CD14-positive monocyte (primary cell): ENCODE data around the gene HOXA13. TPM values are rescaled to one million over a fixed set of nuclear protein-coding genes. Genes with fewer than 3 reads are reported as not detected.
A peak's percentile ranks its signal among the peaks of the same experiment; 100 is the strongest.

ENCODE experiments used
- DNase-seq, 3 donors: peaks; one replicate each; pipeline ENCODE4 v3.0.0-alpha.2; 2011 to 2022
- H2AFZ ChIP-seq: 2 replicates; pipeline ENCODE4 v1.6.0; 2012; ENCODE audit warnings: mild to moderate bottlenecking, low read depth, low read length, inconsistent platforms; ENCODE audit not compliant: insufficient read depth, poor library complexity, severe bottlenecking
- H3K27ac ChIP-seq, 2 donors: 1 replicate in 1 of 2; 2 replicates in 1 of 2; pipeline ENCODE4 v1.5.1; 2012 to 2013; ENCODE audit warnings: low read length in 2 of 2, control low read depth in 1 of 2, inconsistent platforms in 1 of 2, low read depth in 1 of 2, mild to moderate bottlenecking in 1 of 2
- H3K27me3 ChIP-seq, 2 donors: one replicate each; pipeline versions ENCODE4 v1.6.0 to v1.6.1; 2011 to 2013; ENCODE audit warnings: low read length in 2 of 2; ENCODE audit not compliant: control insufficient read depth in 2 of 2, insufficient read depth in 2 of 2
- H3K36me3 ChIP-seq, 2 donors: replicated peaks in 1 of 2; 1 replicate in 1 of 2; 2 replicates in 1 of 2; pipeline versions ENCODE4 v1.5.1 to v1.6.1; 2012 to 2013; ENCODE audit warnings: low read length in 2 of 2, control low read depth in 1 of 2, inconsistent platforms in 1 of 2, mild to moderate bottlenecking in 1 of 2; ENCODE audit not compliant: insufficient read depth in 2 of 2, control insufficient read depth in 1 of 2
- H3K4me1 ChIP-seq, 2 donors: 1 replicate in 1 of 2; 2 replicates in 1 of 2; pipeline versions ENCODE4 v1.5.1 to v1.6.1; 2012 to 2013; ENCODE audit warnings: low read length in 2 of 2, control low read depth in 1 of 2, inconsistent platforms in 1 of 2, mild to moderate bottlenecking in 1 of 2, moderate library complexity in 1 of 2; ENCODE audit not compliant: insufficient read depth in 2 of 2, control insufficient read depth in 1 of 2
- H3K4me2 ChIP-seq: replicated peaks from 2 replicates; pipeline ENCODE3; 2012; ENCODE audit warnings: low read length, moderate library complexity, mild to moderate bottlenecking; ENCODE audit not compliant: poor library complexity, severe bottlenecking; ENCODE audit errors: extremely low read depth
- H3K4me3 ChIP-seq, 3 experiments: fragments of 200-600 bp in 1 of 3; sonication (generic) in 1 of 3; replicated peaks in 1 of 3; 1 replicate in 2 of 3; 2 replicates in 1 of 3; pipeline ENCODE4 v1.5.1; 2011 to 2013; ENCODE audit warnings: low read length in 3 of 3, mild to moderate bottlenecking in 3 of 3, control low read depth in 2 of 3, low read depth in 2 of 3, inconsistent platforms in 1 of 3, moderate library complexity in 1 of 3
- H3K79me2 ChIP-seq: 2 replicates; pipeline ENCODE4 v1.6.0; 2012; ENCODE audit warnings: mild to moderate bottlenecking, control low read depth, inconsistent platforms, low read length, moderate library complexity; ENCODE audit not compliant: insufficient read depth
- H3K9ac ChIP-seq: 2 replicates; pipeline ENCODE4 v1.6.0; 2017; ENCODE audit warnings: low read length, mild to moderate bottlenecking; ENCODE audit not compliant: insufficient read depth, poor library complexity, severe bottlenecking
- H3K9me3 ChIP-seq, 2 donors: replicated peaks in 1 of 2; 1 replicate in 1 of 2; 2 replicates in 1 of 2; pipeline versions ENCODE4 v1.5.1 to v1.6.1; 2012 to 2013; ENCODE audit warnings: low read length in 2 of 2, control low read depth in 1 of 2; ENCODE audit not compliant: control insufficient read depth in 1 of 2, insufficient read depth in 1 of 2
- H4K20me1 ChIP-seq: 2 replicates; pipeline ENCODE4 v1.6.0; 2012; ENCODE audit warnings: mild to moderate bottlenecking, low read length, control low read depth, moderate library complexity; ENCODE audit not compliant: insufficient read depth
- H3K27ac Mint-ChIP-seq, 7 donors: one replicate each; pipeline ENCODE4 v1.8.0; 2020; ENCODE audit warnings: mild to moderate bottlenecking in 7 of 7, mixed read lengths in 7 of 7, moderate library complexity in 6 of 7, inconsistent platforms in 2 of 7
- H3K27me3 Mint-ChIP-seq, 3 donors: one replicate each; pipeline ENCODE4 v1.8.0; 2021 to 2022; ENCODE audit warnings: low read depth in 3 of 3, mild to moderate bottlenecking in 3 of 3, mixed read lengths in 3 of 3, moderate library complexity in 3 of 3, inconsistent platforms in 1 of 3
- H3K36me3 Mint-ChIP-seq, 2 donors: one replicate each; pipeline ENCODE4 v1.8.0; 2020; ENCODE audit warnings: mixed read lengths in 2 of 2, inconsistent platforms in 1 of 2, mild to moderate bottlenecking in 1 of 2
- H3K4me1 Mint-ChIP-seq: one replicate; pipeline ENCODE4 v1.8.0; 2020; ENCODE audit warnings: mild to moderate bottlenecking, mixed read lengths
- H3K4me3 Mint-ChIP-seq, 2 donors: one replicate each; pipeline ENCODE4 v1.8.0; 2020; ENCODE audit warnings: mild to moderate bottlenecking in 2 of 2, mixed read lengths in 2 of 2, moderate library complexity in 1 of 2
- H3K9me3 Mint-ChIP-seq, 7 donors: one replicate each; pipeline ENCODE4 v1.8.0; 2020 to 2022; ENCODE audit warnings: mixed read lengths in 7 of 7, mild to moderate bottlenecking in 6 of 7, moderate library complexity in 6 of 7, inconsistent platforms in 2 of 7
- WGBS: methylation state at CpG from one replicate; pipeline ENCODE4 v1.1.5; 2013; ENCODE audit warnings: missing lambda C conversion rate; ENCODE audit not compliant: insufficient coverage; 5-methylcytosine and 5-hydroxymethylcytosine counted together
- intact Hi-C, 2 donors: fragments of 100-400 bp; cut with micrococcal nuclease; formaldehyde crosslinking; loops; one replicate each; pipeline versions ENCODE4 v1.15.0 to v1.15.1; 2023
- polyA plus RNA-seq, 3 donors: library from polyadenylated mRNA; depleted of rRNA in 1 of 3; unstranded in 2 of 3; stranded (reverse) in 1 of 3; fragments of 300-500 nt in 2 of 3; fragments of >200 nt in 1 of 3; fragmentation: Illumina TruSeq in 2 of 3; gene quantifications; 1 replicate in 2 of 3; 2 replicates in 1 of 3; pipeline ENCODE4 v1.2.3, GENCODE V29; 2012 to 2021
- TF ChIP-seq, protein P1 (sequence below): fragments of 200-600 bp; IDR thresholded peaks from one replicate; pipeline ENCODE4 v1.8.0; 2022; ENCODE audit warnings: antibody characterized with exemption, mild to moderate bottlenecking

Gene HOXA13
- polyA plus RNA-seq, 3 donors, result not detected

DNA sequence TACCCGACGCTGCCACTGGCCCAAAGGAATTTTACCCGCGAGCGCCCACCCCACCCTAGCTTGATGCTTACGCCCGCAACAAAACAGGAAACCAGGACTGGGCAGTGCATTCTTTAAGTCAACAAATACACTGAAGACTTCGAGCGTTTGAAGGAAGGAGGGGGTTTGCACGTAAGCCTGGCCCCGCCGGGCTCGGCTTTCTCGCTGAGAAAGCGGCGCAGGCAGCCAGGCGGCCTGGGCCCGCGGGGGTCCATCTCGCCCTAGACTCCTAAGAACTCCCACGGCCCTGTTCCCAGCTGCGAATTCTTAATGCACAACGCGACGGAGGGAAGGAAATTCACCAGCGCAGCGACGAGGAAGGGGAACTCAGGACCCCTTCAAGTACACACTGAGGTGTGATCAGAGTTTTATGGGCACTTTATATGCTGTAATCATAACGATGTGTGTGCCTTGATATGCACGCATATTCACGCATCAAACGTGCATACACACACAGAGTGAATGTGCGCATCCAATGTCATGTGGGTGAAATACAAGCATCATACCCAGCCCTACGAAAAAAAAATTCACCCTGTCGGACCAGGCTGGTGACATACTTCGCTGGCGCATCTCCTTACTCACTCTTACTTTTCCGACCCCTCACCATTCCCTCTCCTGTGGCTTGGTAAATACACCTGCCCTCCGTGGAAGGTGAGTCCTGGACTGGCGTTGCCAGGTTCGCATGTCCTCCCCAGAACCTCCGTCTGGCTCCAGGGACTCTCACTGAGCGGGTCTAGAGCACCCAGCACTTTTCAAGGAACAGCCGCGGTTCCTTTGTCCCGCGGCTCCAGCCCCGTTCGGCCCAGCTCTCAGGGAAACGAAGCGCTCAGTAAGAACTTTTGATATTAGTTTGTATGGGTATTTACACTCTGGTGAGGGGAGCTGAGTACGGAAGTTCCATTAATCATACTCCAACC lies 5.7 kb upstream of the HOXA13 start:
- H3K4me3 Mint-ChIP-seq, result peak overlapping the region; percentile 16 to 89
- intact Hi-C loops, result loop anchor here (5.0 to 10.0 kb wide), 2 partner anchors 367 to 889 kb away; no protein-coding TSS in a partner anchor
- H3K4me3 ChIP-seq, result peak overlapping the region in 1 of 3 experiments; percentile 13

DNA sequence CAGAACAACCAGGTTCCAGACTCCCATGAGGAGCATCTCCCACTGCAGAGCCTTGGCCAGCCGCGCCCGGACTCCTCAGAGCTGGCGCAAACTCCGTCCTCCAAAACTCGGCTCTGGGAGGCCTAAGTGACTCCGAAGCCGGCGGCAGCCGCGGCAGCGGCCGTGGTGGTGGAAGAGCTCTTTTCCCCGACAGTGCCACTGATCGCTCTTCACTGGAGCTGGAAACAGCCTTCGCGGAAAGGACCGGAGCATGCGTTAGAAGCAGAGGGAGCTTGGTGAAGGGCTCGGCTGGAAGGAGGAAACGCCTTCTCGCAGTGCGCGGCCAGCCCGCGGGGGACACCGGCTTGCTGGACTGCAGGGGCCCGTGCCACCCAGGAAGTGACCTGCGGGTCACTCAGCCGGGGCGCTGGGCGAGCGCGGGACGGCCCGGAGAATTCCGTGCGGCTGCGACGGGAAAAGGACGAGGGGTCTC lies 5.0 kb upstream of the HOXA13 start:
- WGBS, result 5% methylated on average over 41 of the region's 41 CpGs
- TF ChIP-seq, protein P1, sequence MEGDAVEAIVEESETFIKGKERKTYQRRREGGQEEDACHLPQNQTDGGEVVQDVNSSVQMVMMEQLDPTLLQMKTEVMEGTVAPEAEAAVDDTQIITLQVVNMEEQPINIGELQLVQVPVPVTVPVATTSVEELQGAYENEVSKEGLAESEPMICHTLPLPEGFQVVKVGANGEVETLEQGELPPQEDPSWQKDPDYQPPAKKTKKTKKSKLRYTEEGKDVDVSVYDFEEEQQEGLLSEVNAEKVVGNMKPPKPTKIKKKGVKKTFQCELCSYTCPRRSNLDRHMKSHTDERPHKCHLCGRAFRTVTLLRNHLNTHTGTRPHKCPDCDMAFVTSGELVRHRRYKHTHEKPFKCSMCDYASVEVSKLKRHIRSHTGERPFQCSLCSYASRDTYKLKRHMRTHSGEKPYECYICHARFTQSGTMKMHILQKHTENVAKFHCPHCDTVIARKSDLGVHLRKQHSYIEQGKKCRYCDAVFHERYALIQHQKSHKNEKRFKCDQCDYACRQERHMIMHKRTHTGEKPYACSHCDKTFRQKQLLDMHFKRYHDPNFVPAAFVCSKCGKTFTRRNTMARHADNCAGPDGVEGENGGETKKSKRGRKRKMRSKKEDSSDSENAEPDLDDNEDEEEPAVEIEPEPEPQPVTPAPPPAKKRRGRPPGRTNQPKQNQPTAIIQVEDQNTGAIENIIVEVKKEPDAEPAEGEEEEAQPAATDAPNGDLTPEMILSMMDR, result no peak

More for the DNA sequence above, 5.7 kb upstream of the HOXA13 start:
- Histone ChIP-seq H4K20me1 (no peaks in the 10 kb centered on the region), H3K27me3 (peaks cover 95 to 100% of the 10 kb centered on the region in 2 donors), H3K79me2 (no peaks in the 10 kb centered on the region), H3K9ac (no peak overlapping the region), H3K9me3 (peaks cover under 1 to 32% of the 10 kb centered on the region in 2 donors), H3K4me2 (peak overlapping the region; percentile 35), H3K4me1 (peaks cover 32 to 33% of the 10 kb centered on the region in 2 donors), H3K27ac (no peak overlapping the region), H3K36me3 (no peaks in the 10 kb centered on the region), H2AFZ (no peak overlapping the region)
- TF ChIP-seq, protein P1, result no peak
- peaks cover 99 to 100% (median 100%) of the 10 kb centered on the region in 3 donors for H3K27me3 Mint-ChIP-seq
- H3K4me1 Mint-ChIP-seq, result peaks cover 47% of the 10 kb centered on the region
- DNase-seq, result peak in 1 of 3 donors; percentile 27
- H3K27ac Mint-ChIP-seq, result no peak overlapping the region
- WGBS, result 9% methylated on average over 27 of the region's 52 CpGs
- H3K9me3 Mint-ChIP-seq, result peaks cover 0 to 45% (median 21%) of the 10 kb centered on the region in 7 donors
- peaks cover 7 to 20% of the 10 kb centered on the region in 2 donors for H3K36me3 Mint-ChIP-seq

More for the DNA sequence above, 5.0 kb upstream of the HOXA13 start:
- Histone ChIP-seq H3K27me3 (peaks cover 93 to 99% of the 10 kb centered on the region in 2 donors), H4K20me1 (no peaks in the 10 kb centered on the region), H3K4me3 (peak overlapping the region in 1 of 3 experiments; percentile 13), H3K9me3 (peaks cover 0 to 33% of the 10 kb centered on the region in 2 donors), H2AFZ (no peak overlapping the region), H3K4me1 (peaks cover 34 to 37% of the 10 kb centered on the region in 2 donors), H3K36me3 (no peaks in the 10 kb centered on the region), H3K27ac (no peak overlapping the region), H3K79me2 (no peaks in the 10 kb centered on the region), H3K9ac (no peak overlapping the region), H3K4me2 (peak overlapping the region; percentile 35)
- no peak overlapping the region for H3K27ac Mint-ChIP-seq
- H3K4me3 Mint-ChIP-seq, result peak overlapping the region; percentile 37 to 89
- peaks cover 97 to 99% (median 98%) of the 10 kb centered on the region in 3 donors for H3K27me3 Mint-ChIP-seq
- peaks cover 0 to 41% (median 23%) of the 10 kb centered on the region in 7 donors for H3K9me3 Mint-ChIP-seq
- peaks cover 47% of the 10 kb centered on the region for H3K4me1 Mint-ChIP-seq
- H3K36me3 Mint-ChIP-seq, result peaks cover 7 to 20% of the 10 kb centered on the region in 2 donors
- intact Hi-C loops, result loop anchor here (5.0 to 10.0 kb wide), 4 partner anchors 37 to 890 kb away; partner anchors contain the start of genes EVX1 (in 1 of the 2) and HOXA9 (in 1 of the 2)
- DNase-seq, result peak in 1 of 3 donors; percentile 19
